GM23248 (cell line): ENCODE results near the gene BCKDK.

Experiments used
- EZH2 ChIP-seq: fragments of 200-600 bp; sonication (generic); IDR thresholded peaks from 2 replicates; pipeline ENCODE4 v1.6.1; 2018; ENCODE audit warnings: antibody characterized with exemption, mild to moderate bottlenecking; ENCODE audit not compliant: insufficient read depth, poor library complexity, severe bottlenecking
- EZH2phosphoT487 ChIP-seq: fragments of 200-600 bp; sonication (generic); IDR thresholded peaks from 2 replicates; pipeline ENCODE4 v1.6.1; 2018; ENCODE audit warnings: antibody characterized with exemption, moderate library complexity, mild to moderate bottlenecking, low read depth; ENCODE audit not compliant: insufficient read depth

GRCh38 chr16:31083981-31084380 lies 24.2 kb upstream of the BCKDK start:
- TF ChIP-seq EZH2: no peak
- no peak for TF ChIP-seq EZH2phosphoT487
